Fibroblast of skin of left biceps (primary cell): ENCODE data around the gene ICA1.
"Not testable (repeated sequence)": the region's sequence is repeated elsewhere in the genome, so short reads cannot be mapped to it uniquely, and the experiment has no call there.

Source experiments
- DNase-seq, 2 experiments: peaks; one replicate each; pipeline ENCODE4 v3.0.0-alpha.2; 2013; ENCODE audit warnings: low read depth in 2 of 2

Gene ICA1

GRCh38 chr7:8261711-8262695 lies at the start of gene ICA1:
Gene ICA1 (minus strand): TSS chr7:8262167. CDS start chr7:8235926, 26,241 bp downstream.
- DNase-seq, result no peak

GRCh38 chr7:8310876-8311275 lies 48.9 kb upstream of the ICA1 start:
- DNase-seq, result no peak

GRCh38 chr7:8305625-8306388 lies 43.8 kb upstream of the ICA1 start:
- no peak for DNase-seq

GRCh38 chr7:8305104-8305503 lies 43.1 kb upstream of the ICA1 start:
- DNase-seq, result no peak

- no peak for DNase-seq
Measured at GRCh38 chr7:8303904-8304528, 42.0 kb upstream of the ICA1 start.

GRCh38 chr7:8297023-8297422 lies 35.1 kb upstream of the ICA1 start:
- DNase-seq, result not testable (repeated sequence)

GRCh38 chr7:8296362-8296659 lies 34.3 kb upstream of the ICA1 start:
- no peak for DNase-seq

GRCh38 chr7:8295638-8296361 lies 33.8 kb upstream of the ICA1 start:
- DNase-seq, result peak; percentile 20 to 40

- no peak for DNase-seq
Measured at GRCh38 chr7:8291397-8292141, 29.6 kb upstream of the ICA1 start.

- no peak for DNase-seq
Measured at GRCh38 chr7:8290645-8291308, 28.8 kb upstream of the ICA1 start.

- no peak for DNase-seq
Measured at GRCh38 chr7:8286118-8286517, 24.2 kb upstream of the ICA1 start.

GRCh38 chr7:8285155-8285554 lies 23.2 kb upstream of the ICA1 start:
- DNase-seq, result no peak

- no peak for DNase-seq
Measured at GRCh38 chr7:8284606-8285005, 22.6 kb upstream of the ICA1 start.

GRCh38 chr7:8283968-8284367 lies 22.0 kb upstream of the ICA1 start:
- no peak for DNase-seq

- DNase-seq, result no peak
Measured at GRCh38 chr7:8282871-8283270, 20.9 kb upstream of the ICA1 start.

- DNase-seq, result no peak
Measured at GRCh38 chr7:8282162-8282561, 20.2 kb upstream of the ICA1 start.

GRCh38 chr7:8278183-8278582 lies 16.2 kb upstream of the ICA1 start:
- no peak for DNase-seq

GRCh38 chr7:8277394-8277982 lies 15.5 kb upstream of the ICA1 start:
- DNase-seq, result no peak

- DNase-seq, result no peak
Measured at GRCh38 chr7:8274589-8274988, 12.6 kb upstream of the ICA1 start.

- DNase-seq, result no peak
Measured at GRCh38 chr7:8271960-8272359, 10.0 kb upstream of the ICA1 start.
